Effector memory CD8-positive, alpha-beta T cell (primary cell): ENCODE results near the gene RTN4.
"Not testable (repeated sequence)": the region's sequence is repeated elsewhere in the genome, so short reads cannot be mapped to it uniquely, and the experiment has no call there.

ENCODE experiments used
- ATAC-seq: fragments of 150-1000 bp; cut with Tn5 transposase; replicated peaks from 2 replicates; pipeline ENCODE4 v1.10.0; 2021; ENCODE audit warnings: mild to moderate bottlenecking, moderate library complexity
- DNase-seq, 3 experiments: peaks; one replicate each; pipeline ENCODE4 v3.0.0; 2021
- H3K27ac Mint-ChIP-seq, 2 donors: one replicate each; pipeline ENCODE4 v1.8.0; 2022; ENCODE audit warnings: mild to moderate bottlenecking in 2 of 2, mixed read lengths in 2 of 2, moderate library complexity in 2 of 2
- H3K27me3 Mint-ChIP-seq, 2 donors: one replicate each; pipeline ENCODE4 v1.8.0; 2022; ENCODE audit warnings: mixed read lengths in 2 of 2
- H3K36me3 Mint-ChIP-seq: one replicate; pipeline ENCODE4 v1.8.0; 2022; ENCODE audit warnings: mild to moderate bottlenecking, moderate library complexity, mixed read lengths; ENCODE audit not compliant: insufficient read depth
- H3K4me1 Mint-ChIP-seq, 2 donors: one replicate each; pipeline ENCODE4 v1.8.0; 2022; ENCODE audit warnings: low read depth in 2 of 2, mixed read lengths in 2 of 2
- H3K4me3 Mint-ChIP-seq, 2 donors: one replicate each; pipeline ENCODE4 v1.8.0; 2022; ENCODE audit warnings: mild to moderate bottlenecking in 2 of 2, mixed read lengths in 2 of 2, moderate library complexity in 2 of 2
- H3K9me3 Mint-ChIP-seq, 2 donors: one replicate each; pipeline ENCODE4 v1.8.0; 2022; ENCODE audit warnings: mixed read lengths in 2 of 2

Gene RTN4

GRCh38 chr2:55087501-55087900 lies 37.2 kb upstream of the RTN4 start:
- no peak for DNase-seq
- no peaks in the 10 kb centered on the region for H3K4me1 Mint-ChIP-seq
- peaks cover 3% of the 10 kb centered on the region for H3K36me3 Mint-ChIP-seq
- no peaks in the 10 kb centered on the region for H3K9me3 Mint-ChIP-seq
- ATAC-seq, result no peak
- no peak overlapping the region for H3K4me3 Mint-ChIP-seq
- H3K27me3 Mint-ChIP-seq, result peaks cover 11 to 13% of the 10 kb centered on the region in 2 donors
- no peak overlapping the region for H3K27ac Mint-ChIP-seq

- DNase-seq (no peak), ATAC-seq (no peak)
- peaks cover 3 to 6% of the 10 kb centered on the region in 2 donors for H3K27me3 Mint-ChIP-seq
- H3K36me3 Mint-ChIP-seq, result peaks cover 3% of the 10 kb centered on the region
- H3K4me3 Mint-ChIP-seq, result no peak overlapping the region
- no peak overlapping the region for H3K27ac Mint-ChIP-seq
- H3K9me3 Mint-ChIP-seq, result no peaks in the 10 kb centered on the region
- no peaks in the 10 kb centered on the region for H3K4me1 Mint-ChIP-seq
These were observed 35.1 kb upstream of the RTN4 start for GRCh38 chr2:55085113-55086040.

- DNase-seq, result no peak
- Mint-ChIP-seq H3K4me3 (no peak overlapping the region), H3K9me3 (no peaks in the 10 kb centered on the region), H3K36me3 (peaks cover 3% of the 10 kb centered on the region), H3K27ac (no peak overlapping the region), H3K27me3 (no peaks in the 10 kb centered on the region), H3K4me1 (no peaks in the 10 kb centered on the region)
- ATAC-seq, result no peak
These were observed 34.4 kb upstream of the RTN4 start for GRCh38 chr2:55084641-55085040.

- DNase-seq (no peak), ATAC-seq (no peak)
- H3K4me1 Mint-ChIP-seq, result no peaks in the 10 kb centered on the region
- H3K4me3 Mint-ChIP-seq, result no peak overlapping the region
- no peaks in the 10 kb centered on the region for H3K36me3 Mint-ChIP-seq
- no peaks in the 10 kb centered on the region for H3K27me3 Mint-ChIP-seq
- no peaks in the 10 kb centered on the region for H3K9me3 Mint-ChIP-seq
- no peak overlapping the region for H3K27ac Mint-ChIP-seq
These were observed 30.0 kb upstream of the RTN4 start for GRCh38 chr2:55080204-55080738.

GRCh38 chr2:55078956-55079355 lies 28.7 kb upstream of the RTN4 start:
- ATAC-seq, result no peak
- no peak overlapping the region for H3K27ac Mint-ChIP-seq
- no peaks in the 10 kb centered on the region for H3K27me3 Mint-ChIP-seq
- H3K4me3 Mint-ChIP-seq, result no peak overlapping the region
- no peaks in the 10 kb centered on the region for H3K9me3 Mint-ChIP-seq
- H3K36me3 Mint-ChIP-seq, result no peaks in the 10 kb centered on the region
- no peaks in the 10 kb centered on the region for H3K4me1 Mint-ChIP-seq
- no peak for DNase-seq

- no peak for DNase-seq
- H3K27me3 Mint-ChIP-seq, result no peaks in the 10 kb centered on the region
- H3K4me1 Mint-ChIP-seq, result no peaks in the 10 kb centered on the region
- no peak overlapping the region for H3K27ac Mint-ChIP-seq
- H3K4me3 Mint-ChIP-seq, result no peak overlapping the region
- H3K9me3 Mint-ChIP-seq, result no peaks in the 10 kb centered on the region
- ATAC-seq, result no peak
- H3K36me3 Mint-ChIP-seq, result no peaks in the 10 kb centered on the region
These were observed 26.5 kb upstream of the RTN4 start for GRCh38 chr2:55076721-55077120.

GRCh38 chr2:55076019-55076418 lies 25.8 kb upstream of the RTN4 start:
- not testable (repeated sequence) for DNase-seq, H3K4me1 Mint-ChIP-seq, H3K36me3 Mint-ChIP-seq, H3K27me3 Mint-ChIP-seq, ATAC-seq, H3K4me3 Mint-ChIP-seq, H3K27ac Mint-ChIP-seq, H3K9me3 Mint-ChIP-seq

- ATAC-seq (no peak), DNase-seq (no peak)
- no peaks in the 10 kb centered on the region for H3K36me3 Mint-ChIP-seq
- H3K4me1 Mint-ChIP-seq, result no peaks in the 10 kb centered on the region
- no peak overlapping the region for H3K27ac Mint-ChIP-seq
- no peaks in the 10 kb centered on the region for H3K9me3 Mint-ChIP-seq
- no peak overlapping the region for H3K4me3 Mint-ChIP-seq
- no peaks in the 10 kb centered on the region for H3K27me3 Mint-ChIP-seq
These were observed 23.0 kb upstream of the RTN4 start for GRCh38 chr2:55073000-55073983.

GRCh38 chr2:55063713-55064323 lies 13.6 kb upstream of the RTN4 start:
- peak; percentile 52 for ATAC-seq

GRCh38 chr2:55063226-55063625 lies 13.0 kb upstream of the RTN4 start:
- no peak overlapping the region for H3K27ac Mint-ChIP-seq

More at GRCh38 chr2:55063713-55064323, 13.6 kb upstream of the RTN4 start:
- Mint-ChIP-seq H3K4me3 (no peak overlapping the region), H3K9me3 (no peaks in the 10 kb centered on the region), H3K36me3 (no peaks in the 10 kb centered on the region), H3K27ac (no peak overlapping the region), H3K4me1 (no peaks in the 10 kb centered on the region), H3K27me3 (no peaks in the 10 kb centered on the region)
- DNase-seq, result no peak

GRCh38 chr2:55062754-55063153 lies 12.5 kb upstream of the RTN4 start:
- no peaks in the 10 kb centered on the region for H3K36me3 Mint-ChIP-seq
- H3K27me3 Mint-ChIP-seq, result no peaks in the 10 kb centered on the region
- DNase-seq, result no peak
- H3K9me3 Mint-ChIP-seq, result no peaks in the 10 kb centered on the region
- no peak overlapping the region for H3K4me3 Mint-ChIP-seq
- H3K27ac Mint-ChIP-seq, result no peak overlapping the region
- no peak for ATAC-seq
- H3K4me1 Mint-ChIP-seq, result no peaks in the 10 kb centered on the region

More at GRCh38 chr2:55063226-55063625, 13.0 kb upstream of the RTN4 start:
- Mint-ChIP-seq H3K36me3 (no peaks in the 10 kb centered on the region), H3K4me3 (no peak overlapping the region), H3K4me1 (no peaks in the 10 kb centered on the region), H3K9me3 (no peaks in the 10 kb centered on the region), H3K27me3 (no peaks in the 10 kb centered on the region)
- DNase-seq (no peak), ATAC-seq (peak; percentile 87)

GRCh38 chr2:55061523-55062344 lies 11.5 kb upstream of the RTN4 start:
- no peak overlapping the region for H3K4me3 Mint-ChIP-seq

More at GRCh38 chr2:55061523-55062344, 11.5 kb upstream of the RTN4 start:
- Mint-ChIP-seq H3K27ac (no peak overlapping the region), H3K36me3 (no peaks in the 10 kb centered on the region), H3K4me1 (no peaks in the 10 kb centered on the region), H3K9me3 (no peaks in the 10 kb centered on the region), H3K27me3 (no peaks in the 10 kb centered on the region)
- DNase-seq (no peak), ATAC-seq (no peak)
